Small intestine (tissue), 16 donors: ENCODE results near the gene SLC25A11. TPM values are rescaled to one million over a fixed set of nuclear protein-coding genes. Genes with fewer than 3 reads are reported as not detected.

ENCODE experiments used
- DNase-seq, 2 donors: peaks; one replicate each; pipeline versions ENCODE4 v3.0.0 to v3.0.0-alpha.2; 2013
- FAIRE-seq: peaks from 2 replicates; lab custom pipeline; 2012; peaks lifted over from hg19 to GRCh38; lab: Jason Lieb, UNC
- H3K27ac ChIP-seq, 3 donors: one replicate each; pipeline ENCODE4 v1.5.1; 2013; ENCODE audit warnings: low read length in 2 of 3, mild to moderate bottlenecking in 2 of 3, control low read depth in 1 of 3, inconsistent platforms in 1 of 3, low read depth in 1 of 3, moderate library complexity in 1 of 3
- H3K27me3 ChIP-seq, 3 donors: one replicate each; pipeline ENCODE4 v1.6.1; 2013; ENCODE audit warnings: low read length in 3 of 3, inconsistent platforms in 1 of 3; ENCODE audit not compliant: control insufficient read depth in 3 of 3, insufficient read depth in 3 of 3
- H3K36me3 ChIP-seq, 3 donors: one replicate each; pipeline ENCODE4 v1.6.1; 2013; ENCODE audit warnings: low read length in 3 of 3, inconsistent platforms in 1 of 3, low read depth in 1 of 3, mild to moderate bottlenecking in 1 of 3, moderate library complexity in 1 of 3; ENCODE audit not compliant: control insufficient read depth in 3 of 3, insufficient read depth in 2 of 3
- H3K4me1 ChIP-seq, 3 donors: one replicate each; pipeline ENCODE4 v1.6.1; 2013; ENCODE audit warnings: low read length in 2 of 3, inconsistent platforms in 1 of 3, low read depth in 1 of 3, mild to moderate bottlenecking in 1 of 3, moderate library complexity in 1 of 3; ENCODE audit not compliant: control insufficient read depth in 3 of 3, insufficient read depth in 2 of 3
- H3K4me3 ChIP-seq, 3 donors: one replicate each; pipeline ENCODE4 v1.5.1; 2013; ENCODE audit warnings: low read length in 3 of 3, control low read depth in 1 of 3, inconsistent platforms in 1 of 3, low read depth in 1 of 3, mild to moderate bottlenecking in 1 of 3, moderate library complexity in 1 of 3
- H3K9me3 ChIP-seq, 2 donors: one replicate each; pipeline ENCODE4 v1.6.1; 2013; ENCODE audit warnings: low read depth in 1 of 2, low read length in 1 of 2; ENCODE audit not compliant: control insufficient read depth in 2 of 2, insufficient read depth in 1 of 2
- WGBS, 3 donors: extraction: QIAGEN DNeasy Blood & Tissue Kit; methylation state at CpG; one replicate each; pipeline ENCODE4 v1.1.7; 2013; 5-methylcytosine and 5-hydroxymethylcytosine counted together
- long read RNA-seq, 10 donors: transcript quantifications; one replicate each; lab custom pipeline, GENCODE V29; 2026
- polyA plus RNA-seq, 4 donors: library from polyadenylated mRNA; stranded (reverse) in 3 of 4; unstranded in 1 of 4; fragments of 200-250 nt in 3 of 4; fragments of 120-200 nt in 1 of 4; gene quantifications; one replicate each; pipeline versions ENCODE4 v1.2.1 to v1.2.3, GENCODE V29; 2013
- donor health status: healthy with polysubstance abuse.
- donor health status: control.
- donor health status: control.
- donor health status: Bipolar disorder and iron deficiency.
- donor health status: healthy.

SLC25A11 gene
- polyA plus RNA-seq, result 10 to 100 TPM; 46.1 to 79.2 (median 60.8) TPM
- long read RNA-seq, donor 1, result 0 reads
- long read RNA-seq, donor 2, transcript SLC25A11-201 (8 exons, 1,897 nt), result major isoform, 8 of 8 reads
- long read RNA-seq, donor 2, partial matches to known transcripts, result 0 of 8 reads
- long read RNA-seq, donor 2, other reads (novel, unspliced or antisense), result 0 of 8 reads
- long read RNA-seq, donor 3, transcript SLC25A11-201 (8 exons, 1,897 nt), result major isoform, 9 of 13 reads
- long read RNA-seq, donor 3, partial matches to known transcripts, result 0 of 13 reads
- long read RNA-seq, donor 3, other reads (novel, unspliced or antisense), result 0 of 13 reads
- long read RNA-seq, donor 4, result 0 reads
- long read RNA-seq, donor 5, partial matches to known transcripts, result 0 of 4 reads
- long read RNA-seq, donor 5, other reads (novel, unspliced or antisense), result 0 of 4 reads
- long read RNA-seq, donor 6, transcript SLC25A11-201 (8 exons, 1,897 nt), result major isoform, 19 of 21 reads
- long read RNA-seq, donor 6, partial matches to known transcripts, result 0 of 21 reads
- long read RNA-seq, donor 6, other reads (novel, unspliced or antisense), result 0 of 21 reads
- long read RNA-seq, donor 7, transcript SLC25A11-201 (8 exons, 1,897 nt), result major isoform, 99 of 104 reads
- long read RNA-seq, donor 7, partial matches to known transcripts, result 0 of 104 reads
- long read RNA-seq, donor 7, other reads (novel, unspliced or antisense), result 0 of 104 reads
- long read RNA-seq, donor 8, partial matches to known transcripts, result 0 of 4 reads
- long read RNA-seq, donor 8, other reads (novel, unspliced or antisense), result 0 of 4 reads
- long read RNA-seq, donor 9, transcript SLC25A11-201 (8 exons, 1,897 nt), result major isoform, 6 of 6 reads
- long read RNA-seq, donor 9, partial matches to known transcripts, result 0 of 6 reads
- long read RNA-seq, donor 9, other reads (novel, unspliced or antisense), result 0 of 6 reads
- long read RNA-seq, donor 10, transcript SLC25A11-201 (8 exons, 1,897 nt), result major isoform, 27 of 55 reads
- long read RNA-seq, donor 10, transcript SLC25A11-204 (6 exons, 2,176 nt), result minor isoform, 5 of 55 reads
- long read RNA-seq, donor 10, partial matches to known transcripts, result 23 of 55 reads
- long read RNA-seq, donor 10, other reads (novel, unspliced or antisense), result 0 of 55 reads

- Histone ChIP-seq H3K4me1 (peaks cover 7 to 25% (median 8%) of the 10 kb centered on the region in 3 donors), H3K36me3 (peaks cover 2 to 70% (median 20%) of the 10 kb centered on the region in 3 donors), H3K27me3 (no peaks in the 10 kb centered on the region), H3K9me3 (no peaks in the 10 kb centered on the region), H3K27ac (peak within 1 kb of the TSS; percentile 87 to 96 (median 93)), H3K4me3 (peak within 1 kb of the TSS; percentile 64 to 97 (median 92))
- no peak for FAIRE-seq
- peak; percentile 99 to 100 for DNase-seq
- WGBS, 3 donors, result 0% methylated on average over 64 to 72 of the region's 72 CpGs
Measured at GRCh38 chr17:4939796-4940554, at the start of gene SLC25A11, which contains the start of gene RNF167. SLC25A11 (minus strand) TSS chr17:4940046; CDS start chr17:4939910, 136 bp downstream. RNF167 (plus strand) TSS chr17:4940268; CDS start chr17:4940910, 642 bp downstream.

GRCh38 chr17:4987767-4988567 lies 48.1 kb upstream of the SLC25A11 start:
- Histone ChIP-seq H3K4me1 (peaks cover 5 to 27% (median 16%) of the 10 kb centered on the region in 3 donors), H3K36me3 (peaks cover 0 to 12% (median 0%) of the 10 kb centered on the region in 3 donors), H3K4me3 (peak overlapping the region; percentile 81 to 86 (median 84)), H3K9me3 (no peaks in the 10 kb centered on the region), H3K27me3 (no peaks in the 10 kb centered on the region), H3K27ac (peak overlapping the region; percentile 86 to 91 (median 90))
- WGBS, 3 donors, result 4 to 12% (median 9%) methylated on average over 29 to 30 of the region's 30 CpGs
- FAIRE-seq, result no peak
- DNase-seq, result no peak

- Histone ChIP-seq H3K4me1 (peaks cover 5 to 27% (median 16%) of the 10 kb centered on the region in 3 donors), H3K27me3 (no peaks in the 10 kb centered on the region), H3K4me3 (peak within 1 kb of the TSS; percentile 81 to 86 (median 84)), H3K27ac (peak within 1 kb of the TSS; percentile 86 to 91 (median 90)), H3K36me3 (peaks cover 0 to 20% (median 3%) of the 10 kb centered on the region in 3 donors), H3K9me3 (no peaks in the 10 kb centered on the region)
- FAIRE-seq, result no peak
- peak; percentile 84 to 92 for DNase-seq
- 0 to 1% (median 0%) methylated on average over 31 to 78 of the region's 78 CpGs for WGBS, 3 donors
Measured at GRCh38 chr17:4986951-4987766, 47.3 kb upstream of the SLC25A11 start, which contains the start of gene CAMTA2. CAMTA2 (minus strand) TSS chr17:4987675; CDS start chr17:4986222, 1,453 bp downstream.

GRCh38 chr17:4986403-4986802 lies 46.6 kb upstream of the SLC25A11 start:
- FAIRE-seq (no peak), DNase-seq (peak in 1 of 2 donors; percentile 57)
- WGBS, 3 donors, result 23 to 38% (median 26%) methylated on average over 5 of the region's 5 CpGs
- H3K4me3 ChIP-seq, result peak overlapping the region in 2 of 3 donors; percentile 84 to 86
- no peaks in the 10 kb centered on the region for H3K9me3 ChIP-seq
- peaks cover 5 to 27% (median 16%) of the 10 kb centered on the region in 3 donors for H3K4me1 ChIP-seq
- H3K36me3 ChIP-seq, result peaks cover 0 to 27% (median 3%) of the 10 kb centered on the region in 3 donors
- H3K27ac ChIP-seq, result peak overlapping the region; percentile 86 to 91 (median 90)
- no peaks in the 10 kb centered on the region for H3K27me3 ChIP-seq

- peaks cover 0 to 55% (median 24%) of the 10 kb centered on the region in 3 donors for H3K36me3 ChIP-seq
- H3K27me3 ChIP-seq, result no peaks in the 10 kb centered on the region
- no peak for FAIRE-seq
- H3K4me3 ChIP-seq, result no peak overlapping the region
- H3K4me1 ChIP-seq, result peaks cover 3 to 25% (median 4%) of the 10 kb centered on the region in 3 donors
- DNase-seq, result no peak
- 65 to 79% (median 73%) methylated on average over 5 of the region's 5 CpGs for WGBS, 3 donors
- no peak overlapping the region for H3K27ac ChIP-seq
- no peaks in the 10 kb centered on the region for H3K9me3 ChIP-seq
Measured at GRCh38 chr17:4982305-4982704, 42.5 kb upstream of the SLC25A11 start.

- Histone ChIP-seq H3K27ac (no peak overlapping the region), H3K27me3 (no peaks in the 10 kb centered on the region), H3K9me3 (no peaks in the 10 kb centered on the region), H3K4me3 (no peak overlapping the region), H3K4me1 (peaks cover 0 to 11% (median 0%) of the 10 kb centered on the region in 3 donors), H3K36me3 (peaks cover 0 to 61% (median 28%) of the 10 kb centered on the region in 3 donors)
- FAIRE-seq (no peak), DNase-seq (peak; percentile 63 to 73)
- WGBS, 3 donors, result 31 to 43% (median 34%) methylated on average over 6 of the region's 6 CpGs
Measured at GRCh38 chr17:4980644-4981216, 40.9 kb upstream of the SLC25A11 start.
